Esophagus mucosa (tissue), 1 donor: ENCODE measurements around the gene CNNM2. TPM values are rescaled to one million over a fixed set of nuclear protein-coding genes. Genes with fewer than 3 reads are reported as not detected.
"Not testable (repeated sequence)": the region's sequence is repeated elsewhere in the genome, so short reads cannot be mapped to it uniquely, and the experiment has no call there.

Experiments
- ATAC-seq: fragments of 200-7000 bp; cut with Tn5 transposase; one replicate; pipeline ENCODE4 v1.9.1; 2020
- total RNA-seq: library from RNA; stranded (reverse); gene quantifications from one replicate; pipeline ENCODE4 v1.2.4, GENCODE V29; 2023
- donor health status: DM: yes; HTN: yes; CAD: no.

Gene CNNM2
- total RNA-seq, 1 donor from 2014 or later = 2.3 TPM

- ATAC-seq = no peak
Observed at GRCh38 chr10:103111031-103111917, 193.2 kb downstream of the CNNM2 start.

- no peak for ATAC-seq
Observed at GRCh38 chr10:103111918-103112877, 194.1 kb downstream of the CNNM2 start.

- peak; percentile 74 for ATAC-seq
Observed at GRCh38 chr10:103114876-103115275, 196.8 kb downstream of the CNNM2 start.

GRCh38 chr10:103117247-103117646 lies 199.2 kb downstream of the CNNM2 start:
- no peak for ATAC-seq

- ATAC-seq = no peak
Observed at GRCh38 chr10:103120546-103120945, 202.5 kb downstream of the CNNM2 start.

- no peak for ATAC-seq
Observed at GRCh38 chr10:103120977-103121735, 203.1 kb downstream of the CNNM2 start.

GRCh38 chr10:103123282-103124024 lies 205.4 kb downstream of the CNNM2 start:
- ATAC-seq = peak; percentile 29

- ATAC-seq = no peak
Observed at GRCh38 chr10:103124420-103125096, 206.5 kb downstream of the CNNM2 start.

GRCh38 chr10:103125323-103126267 lies 207.5 kb downstream of the CNNM2 start:
- ATAC-seq = no peak

- ATAC-seq = no peak
Observed at GRCh38 chr10:103127241-103127640, 209.1 kb downstream of the CNNM2 start.

GRCh38 chr10:103130180-103130579 lies 212.1 kb downstream of the CNNM2 start:
- not testable (repeated sequence) for ATAC-seq

GRCh38 chr10:103130910-103131309 lies 212.8 kb downstream of the CNNM2 start:
- ATAC-seq = no peak

GRCh38 chr10:103135168-103135567 lies 217.1 kb downstream of the CNNM2 start:
- not testable (repeated sequence) for ATAC-seq

GRCh38 chr10:103139803-103140202 lies 221.7 kb downstream of the CNNM2 start:
- ATAC-seq = peak; percentile 23

Other genes starting within 250 kb of the CNNM2 start
- gene ARL3, start 203.9 kb upstream of the CNNM2 start, total RNA-seq = 3.3 TPM
- 10.6 TPM for gene SFXN2, start 203.7 kb upstream of the CNNM2 start, total RNA-seq
- 19.6 TPM for gene WBP1L, start 174.3 kb upstream of the CNNM2 start, total RNA-seq
- 0.76 TPM for gene CYP17A1, start 80.9 kb upstream of the CNNM2 start, total RNA-seq
- 8.0 TPM for gene BORCS7, start 64.0 kb upstream of the CNNM2 start, total RNA-seq
- gene AS3MT, start 48.8 kb upstream of the CNNM2 start, total RNA-seq = 0.12 TPM